ENCODE results near the gene AJAP1. TPM values are rescaled to one million over a fixed set of nuclear protein-coding genes. Genes with fewer than 3 reads are reported as not detected.

The AJAP1 gene
- total RNA-seq, 1 donor from 2014 or later, result 0.17 TPM

DNA sequence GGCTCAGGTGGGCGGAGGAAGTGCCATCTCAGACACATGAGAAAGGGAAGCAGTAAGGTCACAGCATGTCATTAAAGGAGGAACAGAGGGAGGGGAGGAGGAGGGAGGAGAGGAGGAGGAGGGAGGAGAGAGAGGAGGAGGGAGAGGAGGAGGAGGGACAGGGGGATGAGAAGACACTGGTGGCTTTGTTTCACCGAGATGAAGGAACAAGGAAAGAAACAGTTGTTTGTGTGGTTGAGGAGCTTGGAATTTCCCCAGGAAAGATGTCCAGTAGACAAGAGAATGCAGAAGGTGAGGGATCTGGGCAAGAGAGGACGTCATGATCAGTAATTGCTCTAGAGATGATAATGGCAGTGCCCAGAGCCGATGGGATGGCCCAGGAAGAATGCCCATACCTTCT lies 97.7 kb downstream of the AJAP1 start:
- no peak for DNase-seq (ENCODE audit: low read depth)
- TF ChIP-seq, protein P1, sequence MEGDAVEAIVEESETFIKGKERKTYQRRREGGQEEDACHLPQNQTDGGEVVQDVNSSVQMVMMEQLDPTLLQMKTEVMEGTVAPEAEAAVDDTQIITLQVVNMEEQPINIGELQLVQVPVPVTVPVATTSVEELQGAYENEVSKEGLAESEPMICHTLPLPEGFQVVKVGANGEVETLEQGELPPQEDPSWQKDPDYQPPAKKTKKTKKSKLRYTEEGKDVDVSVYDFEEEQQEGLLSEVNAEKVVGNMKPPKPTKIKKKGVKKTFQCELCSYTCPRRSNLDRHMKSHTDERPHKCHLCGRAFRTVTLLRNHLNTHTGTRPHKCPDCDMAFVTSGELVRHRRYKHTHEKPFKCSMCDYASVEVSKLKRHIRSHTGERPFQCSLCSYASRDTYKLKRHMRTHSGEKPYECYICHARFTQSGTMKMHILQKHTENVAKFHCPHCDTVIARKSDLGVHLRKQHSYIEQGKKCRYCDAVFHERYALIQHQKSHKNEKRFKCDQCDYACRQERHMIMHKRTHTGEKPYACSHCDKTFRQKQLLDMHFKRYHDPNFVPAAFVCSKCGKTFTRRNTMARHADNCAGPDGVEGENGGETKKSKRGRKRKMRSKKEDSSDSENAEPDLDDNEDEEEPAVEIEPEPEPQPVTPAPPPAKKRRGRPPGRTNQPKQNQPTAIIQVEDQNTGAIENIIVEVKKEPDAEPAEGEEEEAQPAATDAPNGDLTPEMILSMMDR (conservative IDR thresholded peaks at IDR 0.05; ENCODE audit: low read depth, low read length), result no peak
- H3K4me3 ChIP-seq (ENCODE audit: low read depth, low read length), result no peak overlapping the region

DNA sequence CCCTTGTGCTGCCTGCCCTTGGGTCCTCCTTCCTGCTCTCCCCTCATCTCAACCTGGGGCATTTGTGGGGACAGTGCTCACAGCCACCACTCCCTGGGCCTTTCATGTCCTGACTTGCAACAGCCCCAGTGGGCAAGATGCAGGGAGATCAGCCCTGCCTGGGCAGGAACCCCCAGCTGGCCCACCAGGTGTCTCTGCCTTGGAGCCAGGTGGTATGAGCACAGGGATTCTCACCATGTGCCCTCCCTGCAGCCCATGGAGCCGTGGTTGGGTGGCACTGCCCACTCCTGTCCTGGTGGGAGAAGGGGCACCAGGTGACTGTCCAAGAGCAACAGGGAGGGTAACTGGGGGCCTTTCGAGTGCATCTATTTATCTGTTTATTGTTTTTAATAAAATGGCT lies 100.4 kb downstream of the AJAP1 start:
- no peak for DNase-seq (ENCODE audit: low read depth)
- TF ChIP-seq, protein P1 (conservative IDR thresholded peaks at IDR 0.05; ENCODE audit: low read depth, low read length), result no peak
- no peak overlapping the region for H3K4me3 ChIP-seq (ENCODE audit: low read depth, low read length)

DNA sequence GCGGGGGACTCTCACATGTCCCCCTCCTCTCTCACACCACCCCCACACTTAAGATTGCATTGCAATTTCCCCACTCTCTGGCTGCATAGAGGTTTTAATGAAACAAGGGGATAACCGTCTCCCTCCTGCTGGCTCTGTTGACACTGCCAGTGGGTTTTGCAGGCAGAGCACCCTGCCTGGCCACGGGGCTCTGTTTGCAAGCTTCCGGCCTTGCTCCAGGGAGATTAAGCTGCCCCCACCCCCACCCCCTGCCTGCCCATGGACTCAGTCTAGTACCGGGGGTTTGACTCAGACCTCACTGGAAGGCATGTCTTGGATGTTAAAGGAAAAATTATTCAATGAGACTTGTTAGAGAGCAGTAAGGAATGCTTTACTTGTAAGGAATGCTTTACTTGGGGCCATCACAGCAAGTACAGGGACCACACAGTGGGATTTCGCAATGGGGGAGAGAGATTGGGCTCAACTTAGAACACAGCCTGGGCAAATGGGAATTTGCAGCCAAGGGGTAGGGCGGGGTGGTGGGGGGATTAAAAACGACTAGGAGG lies 101.0 kb downstream of the AJAP1 start:
- TF ChIP-seq, protein P1 (conservative IDR thresholded peaks at IDR 0.05; ENCODE audit: low read depth, low read length), result no peak
- no peak for DNase-seq (ENCODE audit: low read depth)
- H3K4me3 ChIP-seq (ENCODE audit: low read depth, low read length), result no peak overlapping the region

DNA sequence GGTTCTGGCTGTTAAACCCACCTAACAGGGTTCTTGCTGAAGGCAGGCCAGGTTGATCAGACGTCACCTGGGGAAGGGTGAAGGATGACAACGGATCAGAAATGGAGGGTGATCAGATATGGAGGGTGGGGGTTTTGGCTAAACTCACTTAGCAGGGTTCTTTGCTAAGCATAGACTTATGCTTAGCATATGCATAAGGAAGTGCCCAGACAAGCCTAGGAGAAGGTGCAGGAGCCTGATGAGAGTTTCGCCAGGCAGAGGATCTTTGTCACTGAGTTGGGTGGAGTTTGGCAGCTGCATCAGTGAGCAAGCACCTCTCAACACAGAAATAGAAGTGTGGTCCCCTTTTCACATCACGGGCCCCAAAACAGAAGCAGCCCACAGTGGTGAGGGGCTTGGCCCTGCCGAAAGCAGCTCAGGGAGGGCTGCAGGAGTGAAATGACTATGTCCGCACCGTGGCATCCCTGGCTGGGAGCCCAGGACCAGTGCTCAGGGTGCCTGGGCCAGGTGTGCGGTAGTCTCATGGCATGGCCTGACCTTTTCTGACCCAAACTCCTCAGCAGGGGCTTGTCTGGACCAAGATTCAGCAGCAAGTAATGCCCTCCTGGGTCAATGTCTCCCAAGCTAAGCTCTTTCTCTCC lies 101.6 kb downstream of the AJAP1 start:
- no peak overlapping the region for H3K4me3 ChIP-seq (ENCODE audit: low read depth, low read length)
- no peak for DNase-seq (ENCODE audit: low read depth)
- TF ChIP-seq, protein P1 (conservative IDR thresholded peaks at IDR 0.05; ENCODE audit: low read depth, low read length), result no peak

DNA sequence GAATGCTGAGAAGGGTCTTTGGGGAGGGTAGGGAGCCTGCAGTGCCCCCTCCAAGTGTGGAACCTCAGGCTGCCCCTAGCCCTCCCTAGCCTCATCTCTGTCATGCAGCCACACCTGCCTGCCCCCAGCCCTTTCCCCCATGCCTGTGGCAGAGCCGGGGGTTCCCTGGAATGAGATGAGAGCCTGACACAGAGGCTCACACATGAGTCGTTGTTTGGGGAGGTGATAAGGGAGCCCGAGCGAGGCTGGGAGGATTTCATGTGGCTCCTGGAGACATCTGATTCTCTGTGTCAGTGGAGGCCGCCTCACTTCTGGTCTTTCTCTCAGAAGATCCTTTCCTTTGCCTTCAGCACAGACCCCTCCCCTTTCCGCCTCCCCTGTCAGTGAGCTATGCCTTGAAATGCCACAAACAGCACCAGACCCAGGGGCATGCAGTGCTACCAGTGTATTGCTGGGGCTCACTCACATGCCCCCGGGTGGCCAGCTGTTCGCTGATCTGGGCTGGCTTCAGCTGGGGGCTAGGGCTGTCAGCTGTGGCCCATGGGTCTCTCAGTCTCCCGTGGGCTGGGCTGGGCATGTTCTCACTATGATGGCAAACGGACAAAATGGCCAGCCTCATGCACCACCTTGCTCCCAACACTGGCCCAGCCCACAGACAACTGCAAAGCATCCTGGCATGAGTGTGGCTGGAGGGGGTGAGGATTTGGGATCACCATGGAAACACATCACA lies 102.6 kb downstream of the AJAP1 start:
- H3K4me3 ChIP-seq (ENCODE audit: low read depth, low read length), result no peak overlapping the region
- TF ChIP-seq, protein P1 (conservative IDR thresholded peaks at IDR 0.05; ENCODE audit: low read depth, low read length), result no peak
- no peak for DNase-seq (ENCODE audit: low read depth)

DNA sequence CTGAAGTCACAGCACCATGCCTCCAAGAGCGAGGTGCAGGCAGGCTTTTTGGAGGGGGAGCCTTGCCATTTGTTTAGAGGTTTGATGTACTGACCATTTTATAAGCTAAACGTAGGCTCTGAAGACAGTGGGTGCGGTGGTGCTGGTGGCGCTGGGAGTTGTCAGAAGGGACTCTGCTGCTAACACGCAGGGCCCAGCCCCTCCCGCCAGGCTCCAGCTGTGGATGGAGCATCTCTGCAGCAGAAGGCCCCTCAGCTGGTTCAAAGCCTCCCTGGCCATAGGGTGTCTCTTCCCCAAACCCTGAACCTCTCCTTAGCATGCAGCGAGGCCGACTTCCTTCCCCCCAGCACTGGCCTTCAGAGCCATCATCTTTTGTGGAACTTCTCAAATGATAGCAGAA lies 105.3 kb downstream of the AJAP1 start:
- TF ChIP-seq, protein P1 (conservative IDR thresholded peaks at IDR 0.05; ENCODE audit: low read depth, low read length), result no peak
- no peak overlapping the region for H3K4me3 ChIP-seq (ENCODE audit: low read depth, low read length)
- DNase-seq (ENCODE audit: low read depth), result no peak
